NOMO-1 (cell line): ENCODE data around the gene SMIM29.
"Not testable (repeated sequence)": the region's sequence is repeated elsewhere in the genome, so short reads cannot be mapped to it uniquely, and the experiment has no call there.

ENCODE experiments used
- DNase-seq, 2 experiments: peaks; one replicate each; lab custom pipeline; 2025; ENCODE audit not compliant: unreplicated experiment in 2 of 2; lab: John Stamatoyannopoulos, UW

The SMIM29 gene

DNA sequence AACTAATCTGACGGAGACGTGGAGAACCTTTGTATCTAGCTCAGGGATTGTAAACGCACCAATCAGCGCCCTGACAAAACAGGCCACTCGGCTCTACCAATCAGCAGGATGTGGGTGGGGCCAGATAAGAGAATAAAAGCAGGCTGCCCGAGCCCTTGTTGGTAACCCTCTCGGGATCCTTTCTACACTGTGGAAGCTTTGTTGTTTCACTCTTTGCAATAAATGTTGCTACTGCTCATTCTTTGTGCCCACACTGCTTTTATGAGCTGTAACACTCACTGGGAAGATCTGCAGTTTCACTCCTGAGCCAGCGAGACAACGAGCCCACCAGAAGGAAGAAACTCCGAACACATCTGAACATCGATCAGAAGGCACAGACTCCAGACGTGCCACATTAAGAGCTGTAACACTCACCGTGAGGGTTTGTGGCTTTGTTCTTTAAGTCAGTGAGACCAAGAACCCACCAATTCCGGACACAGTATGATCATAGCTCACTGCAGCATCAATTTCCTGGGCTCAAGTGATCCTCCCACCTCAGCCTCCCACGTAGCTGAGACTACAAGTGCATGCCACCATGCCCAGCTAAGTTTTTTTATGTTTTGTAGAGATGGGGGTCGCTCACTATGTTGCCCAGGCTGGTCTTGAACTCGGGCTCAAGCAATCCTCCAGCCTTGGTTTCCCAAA, 21.0 kb upstream of the SMIM29 start:
- DNase-seq = not testable (repeated sequence)

GRCh38 chr6:34269132-34269531, 20.3 kb upstream of the SMIM29 start:
- DNase-seq = not testable (repeated sequence)

DNA sequence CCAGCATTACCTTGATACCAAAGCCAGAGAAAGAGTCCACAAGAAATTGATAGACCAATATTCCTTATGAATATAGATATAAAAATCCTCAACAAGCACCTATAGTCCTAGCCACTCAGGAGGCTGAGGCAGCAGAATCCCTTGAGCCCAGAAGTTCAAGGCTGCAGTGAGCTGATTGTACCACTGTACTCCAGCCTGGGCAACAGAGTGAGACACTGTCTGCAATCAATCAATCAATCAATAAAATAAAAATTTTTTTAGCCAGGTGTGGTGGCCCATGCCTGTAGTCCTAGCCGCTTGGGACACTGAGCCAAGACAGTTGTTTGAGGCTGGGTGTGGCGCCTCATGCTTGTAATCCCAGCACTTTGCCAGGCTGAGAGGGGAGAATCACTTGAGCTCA, 18.9 kb upstream of the SMIM29 start:
- no peak for DNase-seq

- not testable (repeated sequence) for DNase-seq
Observed at GRCh38 chr6:34263484-34263883, 14.7 kb upstream of the SMIM29 start.

GRCh38 chr6:34260576-34261267, 11.9 kb upstream of the SMIM29 start:
- no peak for DNase-seq

DNA sequence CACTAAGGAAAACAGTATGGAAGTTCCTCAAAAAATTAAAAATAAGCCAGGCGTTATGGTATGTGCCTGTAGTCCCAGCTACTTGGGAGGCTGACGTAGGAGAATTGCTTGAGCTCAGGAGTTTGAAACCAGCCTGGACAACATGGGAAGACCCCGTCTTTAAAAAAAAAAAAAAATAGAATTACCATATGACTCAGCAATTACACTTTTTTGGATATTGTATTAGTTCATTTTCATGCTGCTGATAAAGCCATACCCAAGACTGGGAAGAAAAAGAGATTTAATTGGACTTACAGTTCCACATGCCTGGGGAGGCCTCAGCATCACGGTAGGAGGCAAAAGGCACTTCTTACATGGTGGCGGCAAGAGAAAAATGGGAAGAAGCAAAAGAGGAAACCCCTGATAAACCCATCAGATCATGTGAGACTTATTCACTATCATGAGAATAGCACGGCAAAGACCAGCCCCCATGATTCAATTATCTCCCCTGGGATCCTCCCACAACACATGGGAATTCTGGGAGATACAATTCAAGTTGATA, 10.8 kb upstream of the SMIM29 start:
- no peak for DNase-seq

GRCh38 chr6:34252395-34252794, 3.6 kb upstream of the SMIM29 start:
- not testable (repeated sequence) for DNase-seq

- no peak for DNase-seq
Observed at GRCh38 chr6:34249469-34250261, 859 bp upstream of the SMIM29 start.

DNA sequence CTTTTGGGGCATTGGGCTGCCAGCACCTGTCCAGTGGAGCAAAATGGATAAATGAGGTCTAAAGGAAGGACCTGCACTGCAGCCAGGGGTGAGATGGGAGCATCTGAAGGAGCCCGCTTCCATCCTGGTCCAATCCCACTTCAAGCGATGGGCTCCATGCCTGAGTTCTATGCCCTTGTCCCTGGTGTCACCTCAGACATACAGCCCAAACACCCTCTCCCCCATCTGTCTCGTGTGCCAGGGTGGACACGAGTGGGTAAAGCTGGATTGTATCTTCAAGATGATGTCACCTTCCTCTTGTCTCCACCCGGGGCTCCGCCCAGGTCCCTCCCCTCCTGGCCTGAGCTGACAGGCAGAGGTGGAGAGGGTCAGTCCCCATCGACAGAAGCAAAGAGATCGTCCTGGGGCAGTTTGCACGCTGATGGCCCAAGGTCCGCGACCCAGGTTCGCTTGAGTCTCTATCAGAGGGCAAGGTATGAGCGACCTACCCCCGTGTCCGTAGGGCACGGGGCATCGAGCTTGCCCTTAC, 544 bp downstream of the SMIM29 start:
- DNase-seq = peak; percentile 23 to 44

GRCh38 chr6:34247481-34248197, 1.2 kb downstream of the SMIM29 start:
- DNase-seq = no peak

- no peak for DNase-seq
Observed at GRCh38 chr6:34246563-34247391, 2.0 kb downstream of the SMIM29 start.

DNA sequence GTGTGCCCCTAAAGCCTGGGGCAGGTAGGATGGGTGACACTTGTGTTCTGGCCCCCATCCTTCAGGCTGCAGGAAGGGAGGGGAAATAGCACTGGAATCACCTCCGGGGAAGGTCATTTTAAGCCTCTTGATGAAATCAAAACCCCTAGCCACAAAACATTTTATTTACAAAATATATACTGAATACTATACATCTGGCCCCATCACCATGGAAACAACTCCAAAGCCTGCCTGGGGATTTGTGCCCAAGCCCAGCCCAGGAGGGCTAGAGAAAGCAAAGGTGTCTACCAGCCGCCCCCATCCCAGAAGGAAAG, 2.6 kb downstream of the SMIM29 start:
- DNase-seq = no peak

GRCh38 chr6:34245761-34246140, 3.1 kb downstream of the SMIM29 start:
- DNase-seq = not testable (repeated sequence)

- DNase-seq = not testable (repeated sequence)
Observed at GRCh38 chr6:34245032-34245760, 3.6 kb downstream of the SMIM29 start.

DNA sequence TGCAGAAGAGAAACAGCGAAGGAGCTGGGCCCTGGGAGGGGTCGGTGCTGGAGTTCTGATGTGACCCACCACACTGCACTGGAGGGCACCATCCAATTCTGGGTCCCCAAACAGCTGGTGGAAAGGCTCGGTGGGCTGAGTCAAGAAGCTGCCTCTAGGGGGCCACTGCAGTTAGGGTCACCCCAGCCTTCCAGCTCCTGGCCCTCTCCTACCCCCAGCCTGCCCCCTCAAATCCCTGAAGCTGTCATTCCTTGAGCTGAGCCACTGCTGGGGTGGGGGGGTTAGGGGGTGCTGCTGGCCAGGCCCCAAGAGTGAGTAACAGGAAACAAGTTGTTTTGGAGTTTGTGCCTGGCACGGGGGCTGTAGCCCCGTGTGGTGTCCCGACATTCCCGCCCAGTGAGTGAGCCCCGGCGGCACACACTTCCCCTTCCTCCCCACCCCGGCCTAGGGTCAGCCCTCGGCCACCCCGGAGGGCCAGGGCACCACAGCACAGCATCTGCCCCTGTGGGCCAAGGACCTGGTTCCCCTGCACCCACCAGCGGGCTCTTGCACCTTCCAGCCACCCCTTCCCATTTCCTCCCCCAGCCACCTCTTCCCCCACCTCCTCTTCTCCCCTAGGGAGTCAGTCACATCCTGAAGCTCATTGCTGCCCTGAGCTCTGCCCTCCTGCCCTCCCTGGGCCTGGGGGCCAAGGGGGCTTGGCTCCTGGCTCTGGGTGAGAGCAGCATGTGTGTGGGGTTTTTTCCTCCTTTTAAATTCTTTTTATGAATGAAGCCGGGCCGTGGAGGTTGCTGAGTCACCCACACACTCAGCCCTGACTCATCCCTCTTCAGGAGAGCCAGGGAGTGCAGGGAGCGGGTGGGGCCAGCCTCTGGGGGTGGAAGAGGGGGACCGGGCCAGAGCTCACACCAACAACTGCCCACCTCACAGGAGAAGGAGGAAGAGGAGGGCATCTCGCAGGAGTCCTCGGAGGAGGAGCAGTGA, 4.6 kb downstream of the SMIM29 start:
- peak; percentile 59 to 72 for DNase-seq

GRCh38 chr6:34243131-34243771, 5.6 kb downstream of the SMIM29 start:
- no peak for DNase-seq
